GM19351 (cell line): ENCODE results near the gene TSEN34.
A peak's percentile ranks its signal among the peaks of the same experiment; 100 is the strongest.
"Not testable (repeated sequence)": the region's sequence is repeated elsewhere in the genome, so short reads cannot be mapped to it uniquely, and the experiment has no call there.

Source experiments
- ATAC-seq: cut with Tn5 transposase; IDR thresholded peaks from one replicate; pipeline ENCODE4 v1.9.1; 2021; ENCODE audit warnings: mild to moderate bottlenecking, moderate library complexity; ENCODE audit not compliant: unreplicated experiment

Gene TSEN34

DNA sequence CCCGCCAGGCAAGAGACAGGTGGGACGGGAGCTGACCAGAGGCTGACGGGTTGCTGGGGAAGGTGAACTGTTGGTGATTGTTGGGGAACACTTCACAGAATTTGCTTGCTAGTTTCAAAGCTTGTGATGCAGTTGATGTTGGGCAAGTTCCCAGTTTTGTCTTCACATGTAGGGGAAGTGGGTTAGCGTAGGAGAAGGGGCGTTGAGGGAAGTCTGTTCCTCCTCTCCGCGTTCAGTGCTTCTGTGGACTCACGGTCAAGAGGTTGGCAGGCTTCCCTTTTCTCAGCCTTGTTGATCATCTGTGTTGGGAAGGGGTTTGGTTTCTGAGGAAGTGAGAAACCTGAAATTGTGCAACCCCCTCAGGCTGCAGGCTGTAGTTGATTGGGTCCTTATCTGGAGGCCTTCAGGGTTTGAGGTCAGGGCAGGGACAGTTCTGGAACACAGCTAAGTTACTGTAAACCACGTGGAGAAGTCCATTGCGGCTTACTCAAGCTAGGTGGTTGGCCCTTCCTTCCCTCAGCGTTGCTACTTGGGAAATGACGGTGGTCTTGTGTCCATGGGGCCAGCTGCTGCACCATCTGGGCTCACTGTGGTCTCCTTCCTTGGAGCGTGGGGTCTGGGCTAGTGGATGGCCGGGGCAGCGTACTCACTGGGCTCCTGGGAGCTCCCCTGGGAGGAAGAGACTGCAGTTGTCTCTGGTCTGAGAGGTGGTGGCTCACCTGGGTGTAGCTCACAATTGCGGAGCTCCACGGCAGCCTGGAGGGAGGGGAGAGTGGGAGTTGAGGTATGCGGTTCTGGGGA is 17.1 kb downstream of the TSEN34 start:
- peak; percentile 54 for ATAC-seq

DNA sequence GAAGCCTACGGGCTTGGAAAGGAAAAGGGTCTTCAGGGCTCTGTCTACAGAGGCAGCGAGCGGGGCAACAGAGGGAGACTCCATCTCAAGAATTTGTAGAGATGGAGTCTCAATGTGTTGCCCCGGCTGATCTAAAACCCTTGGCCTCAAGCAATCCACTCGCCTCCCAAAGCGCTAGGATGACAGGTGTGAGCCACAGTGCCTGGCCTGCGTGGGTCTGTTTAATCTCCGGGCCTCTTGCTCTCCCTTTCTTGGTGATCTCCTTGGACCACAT is 17.6 kb downstream of the TSEN34 start:
- ATAC-seq, result no peak

DNA sequence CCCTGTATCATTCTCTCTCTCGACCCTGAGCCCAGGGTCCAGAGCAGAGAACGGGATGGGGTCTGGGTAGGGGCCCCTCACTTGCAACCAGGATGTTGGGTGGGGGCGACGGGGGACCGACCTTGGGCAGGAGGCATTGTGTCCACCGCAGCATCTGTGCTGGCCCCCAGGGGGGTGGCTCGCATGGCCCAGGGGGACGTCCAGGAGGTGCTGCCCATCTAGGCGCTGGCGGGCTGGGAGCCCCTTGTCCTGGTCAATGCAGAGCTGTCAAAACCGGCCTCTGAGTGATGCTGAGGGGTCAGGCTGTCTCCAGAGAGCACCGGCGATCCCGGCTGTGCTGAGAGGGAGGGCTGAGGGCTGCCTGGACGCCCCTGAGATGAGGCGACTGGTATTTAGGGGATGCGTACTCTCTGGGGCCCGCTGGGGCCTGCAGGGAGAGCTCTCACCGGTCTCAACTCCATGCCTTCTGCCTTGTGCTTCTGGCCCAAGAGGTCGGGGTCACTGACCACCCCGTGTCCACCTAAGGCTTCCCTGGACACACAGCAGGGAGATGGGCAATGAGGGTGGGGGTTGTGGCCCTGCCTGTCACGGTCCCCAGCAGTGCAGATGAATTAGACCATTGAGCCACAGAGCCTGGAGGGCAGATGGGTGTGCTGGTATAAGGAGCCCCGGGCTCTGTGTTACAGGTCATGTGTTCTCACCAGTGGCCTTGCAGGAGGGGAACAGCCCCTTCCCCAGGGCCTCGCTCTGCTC is 18.1 kb downstream of the TSEN34 start:
- no peak for ATAC-seq

DNA sequence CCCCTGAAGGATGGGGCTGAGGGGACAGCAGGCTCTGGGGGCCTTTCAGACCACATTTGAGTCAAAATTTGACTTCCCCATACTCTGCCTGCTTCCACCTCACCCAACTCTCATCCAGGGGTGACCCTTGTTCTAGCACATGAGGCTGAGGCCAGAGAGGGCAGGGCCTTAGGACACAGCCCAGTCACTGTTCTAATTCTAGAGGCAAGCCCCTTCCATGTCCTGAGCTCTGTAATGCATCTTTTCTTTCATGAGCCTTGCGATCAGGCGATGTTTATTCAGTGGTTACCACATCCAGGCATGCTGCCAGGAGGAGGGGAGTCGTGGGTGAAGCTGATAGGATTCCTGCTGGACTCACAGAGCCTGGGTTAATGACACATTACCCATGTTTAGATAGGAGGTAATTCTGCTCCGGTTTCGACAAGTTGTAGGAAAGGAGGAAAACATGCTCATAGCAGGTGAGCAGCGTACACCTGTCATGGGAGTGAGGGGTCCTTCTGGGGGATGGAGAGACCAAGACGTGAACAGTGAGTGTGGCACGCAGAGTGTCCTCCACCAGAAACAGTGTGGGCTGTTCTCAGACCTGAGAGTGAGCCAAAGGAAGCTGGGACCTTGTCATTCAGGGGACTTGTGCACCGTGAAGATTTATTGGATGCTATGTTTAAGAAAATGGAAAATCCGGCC is 18.8 kb downstream of the TSEN34 start:
- no peak for ATAC-seq

DNA sequence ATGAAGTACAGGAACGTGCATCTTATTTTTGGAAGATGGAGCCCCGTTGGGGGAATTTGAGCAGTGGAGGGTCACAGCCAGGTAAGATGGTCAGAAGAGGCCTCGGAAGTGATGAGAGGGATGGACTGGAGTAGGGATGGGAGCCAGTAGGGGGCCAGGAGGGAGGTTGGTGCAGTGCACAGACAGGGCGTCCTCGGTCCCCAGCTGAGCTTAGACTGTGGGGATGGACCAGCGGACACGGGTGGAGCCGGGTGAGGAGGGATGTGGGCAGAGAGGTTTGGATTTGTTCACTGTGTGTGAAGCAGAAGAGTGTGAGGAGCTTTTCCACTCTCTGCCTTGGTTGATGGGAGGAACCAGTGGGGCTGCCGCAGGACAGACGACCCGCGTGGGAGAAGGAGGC is 20.1 kb downstream of the TSEN34 start:
- ATAC-seq, result no peak

DNA sequence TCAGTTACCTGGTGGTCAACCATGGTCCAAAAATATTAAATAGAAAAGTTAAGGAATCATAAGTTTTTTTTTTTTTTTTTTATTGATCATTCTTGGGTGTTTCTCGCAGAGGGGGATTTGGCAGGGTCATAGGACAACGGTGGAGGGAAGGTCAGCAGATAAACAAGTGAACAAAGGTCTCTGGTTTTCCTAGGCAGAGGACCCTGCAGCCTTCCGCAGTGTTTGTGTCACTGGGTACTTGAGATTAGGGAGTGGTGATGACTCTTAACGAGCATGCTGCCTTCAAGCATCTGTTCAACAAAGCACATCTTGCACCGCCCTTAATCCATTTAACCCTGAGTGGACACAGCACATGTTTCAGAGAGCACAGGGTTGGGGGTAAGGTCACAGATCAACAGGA is 23.1 kb downstream of the TSEN34 start:
- ATAC-seq, result not testable (repeated sequence)

DNA sequence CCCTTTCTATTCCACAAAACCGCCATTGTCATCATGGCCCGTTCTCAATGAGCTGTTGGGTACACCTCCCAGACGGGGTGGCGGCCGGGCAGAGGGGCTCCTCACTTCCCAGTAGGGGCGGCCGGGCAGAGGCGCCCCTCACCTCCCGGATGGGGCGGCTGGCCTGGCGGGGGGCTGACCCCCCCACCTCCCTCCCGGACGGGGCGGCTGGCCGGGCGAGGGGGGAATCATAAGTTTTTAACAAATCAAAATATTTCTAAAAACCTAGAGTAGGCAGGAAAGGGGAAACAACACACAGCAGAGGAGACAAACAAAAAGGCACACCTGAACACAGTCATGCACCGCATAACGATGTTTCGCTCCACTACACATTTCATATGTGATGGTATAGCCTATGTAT is 23.6 kb downstream of the TSEN34 start:
- not testable (repeated sequence) for ATAC-seq

DNA sequence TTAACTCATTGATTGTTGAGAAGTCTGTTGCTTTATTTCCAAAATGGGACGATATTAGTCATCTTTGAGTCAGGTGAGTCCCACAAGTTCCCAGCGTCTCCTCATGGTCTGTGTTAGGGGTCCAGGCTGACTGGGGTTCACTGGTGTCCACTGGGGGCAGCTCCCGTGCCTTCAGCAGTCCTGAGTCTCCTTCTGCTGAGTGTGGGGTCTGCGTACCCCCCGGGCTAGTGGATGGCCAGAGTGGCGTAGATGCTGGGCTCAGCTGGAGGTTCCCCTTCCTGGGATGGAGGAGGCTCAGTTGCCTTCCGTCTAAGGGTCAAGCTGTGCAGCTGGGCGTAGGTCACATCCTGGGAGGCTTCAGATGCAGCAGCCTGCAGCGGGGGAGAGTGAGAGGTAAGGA is 25.8 kb downstream of the TSEN34 start:
- ATAC-seq, result no peak

DNA sequence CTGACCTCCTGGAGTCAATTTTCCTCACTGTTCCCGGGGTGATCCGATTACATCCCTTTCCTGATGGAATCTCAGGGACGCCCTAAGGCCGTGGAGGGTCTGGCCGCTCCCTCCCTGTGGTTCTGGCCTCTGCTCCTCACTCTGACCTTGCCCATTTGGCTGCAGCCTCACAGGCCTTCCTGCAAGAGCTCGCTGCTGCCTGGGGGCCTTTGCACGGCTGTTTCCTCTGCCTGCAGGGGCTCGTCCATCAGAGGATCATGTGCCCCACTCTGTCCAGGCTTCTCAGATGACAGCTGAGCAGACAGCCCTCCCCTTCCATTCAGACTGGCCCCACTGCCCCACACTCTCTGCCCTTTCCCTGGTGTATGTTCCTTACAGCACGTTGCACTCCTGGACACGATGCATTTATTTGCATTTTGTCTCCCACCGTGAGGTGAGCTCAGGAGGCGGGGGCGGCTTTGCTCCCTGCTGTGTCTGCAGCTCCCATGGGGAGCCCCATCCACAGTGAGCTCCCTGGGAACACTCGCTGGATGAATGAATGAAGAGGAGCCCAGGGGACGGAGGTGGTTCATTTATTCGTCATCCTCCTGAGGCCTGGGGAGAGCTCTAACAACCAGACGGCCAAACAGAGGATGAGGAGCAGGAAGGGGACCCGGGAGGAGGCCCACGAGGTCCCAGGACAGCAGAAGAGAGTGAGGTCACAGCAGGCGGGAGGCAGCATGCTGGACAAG is 26.6 kb downstream of the TSEN34 start:
- ATAC-seq, result not testable (repeated sequence)

DNA sequence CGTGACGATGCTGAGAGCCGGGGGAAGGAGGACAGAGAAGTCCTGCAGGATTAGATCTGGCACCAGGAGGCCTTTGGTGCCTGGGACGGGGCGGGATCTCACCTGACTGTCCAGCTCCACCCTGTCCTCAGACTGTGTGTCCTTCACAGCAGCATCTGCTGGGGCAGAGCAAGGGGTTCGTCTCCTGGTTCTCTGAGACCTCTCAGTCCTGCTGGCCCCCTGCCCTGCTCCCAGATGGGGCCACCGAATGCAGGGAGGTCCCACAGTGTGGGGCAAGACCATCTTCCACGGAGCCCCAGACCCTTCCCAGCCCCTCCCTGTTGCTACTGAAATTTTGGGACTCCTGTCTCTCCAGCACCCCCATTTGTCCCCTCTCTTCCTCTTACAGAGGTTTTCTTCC is 27.2 kb downstream of the TSEN34 start:
- no peak for ATAC-seq

DNA sequence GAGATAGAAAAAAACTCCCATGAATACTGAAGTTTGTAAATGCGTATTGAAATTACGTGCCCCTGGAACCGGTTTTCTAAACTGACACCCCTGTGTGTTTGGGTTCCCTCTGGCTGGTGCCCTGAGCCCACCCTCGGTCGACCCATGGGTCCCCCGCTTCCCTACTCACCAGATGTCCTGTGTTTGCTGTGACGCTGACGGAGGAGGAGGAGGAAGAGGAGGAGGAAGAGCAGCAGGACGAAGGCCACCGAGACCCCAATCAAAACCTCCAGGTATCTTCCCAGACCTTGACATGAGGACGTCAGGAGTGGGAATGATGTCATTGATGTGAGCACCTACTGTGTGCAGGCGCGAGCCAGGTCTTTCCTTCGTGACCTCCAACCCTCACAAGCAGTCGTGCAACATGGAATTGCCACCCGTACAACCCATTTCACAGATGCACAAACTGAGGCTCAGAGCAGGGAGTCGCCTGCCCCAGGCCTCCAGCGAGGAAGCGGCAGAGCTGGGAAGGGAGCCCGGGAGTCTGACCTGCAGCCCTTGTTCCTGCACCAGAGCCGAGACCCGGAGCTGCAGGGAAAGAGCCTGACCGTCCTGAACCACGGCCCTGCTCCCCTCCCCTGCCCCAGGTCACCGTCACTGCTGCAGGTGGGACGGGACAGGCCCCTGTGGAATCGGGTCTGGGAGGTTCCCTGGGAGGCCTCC is 28.0 kb downstream of the TSEN34 start:
- ATAC-seq, result no peak

DNA sequence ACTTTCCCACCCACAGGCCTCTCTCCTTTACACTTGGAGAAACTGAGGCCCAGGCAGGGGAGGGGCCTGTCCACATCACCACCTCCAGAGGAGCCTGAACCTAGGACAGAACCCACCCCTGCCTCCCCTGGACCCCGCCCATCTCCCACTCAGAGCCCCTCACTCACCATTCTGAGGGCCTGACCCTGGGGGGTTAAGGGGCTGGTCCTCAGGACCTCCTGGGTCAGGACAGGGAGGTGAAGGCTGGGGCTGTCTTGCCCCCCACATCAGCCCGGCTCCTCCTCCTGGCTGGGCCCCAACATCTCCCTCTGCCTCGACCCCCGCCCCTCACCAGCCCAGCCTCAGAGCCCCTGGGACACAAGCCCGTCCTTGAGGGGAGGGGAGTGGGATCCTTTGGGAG is 28.6 kb downstream of the TSEN34 start:
- not testable (repeated sequence) for ATAC-seq

DNA sequence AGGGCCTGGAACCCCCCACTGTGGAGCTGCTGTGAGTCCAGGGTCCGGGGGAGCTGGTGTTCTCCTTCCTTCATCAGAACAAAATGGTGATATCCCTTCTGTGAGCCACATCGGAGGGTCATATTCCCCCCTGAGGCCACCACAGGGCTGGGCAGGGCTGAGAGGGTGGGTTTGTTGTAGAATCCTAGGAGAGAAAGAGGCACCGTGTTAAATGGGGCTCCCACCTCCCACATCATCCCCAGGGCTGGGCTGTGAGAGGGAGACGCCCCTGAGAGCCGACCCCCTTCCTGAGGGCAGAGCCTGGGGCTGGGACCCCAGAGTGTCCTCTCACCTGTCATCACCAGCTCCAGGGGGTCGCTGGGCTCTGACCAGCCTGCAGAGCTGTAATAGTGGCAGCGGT is 30.8 kb downstream of the TSEN34 start:
- ATAC-seq, result not testable (repeated sequence)

DNA sequence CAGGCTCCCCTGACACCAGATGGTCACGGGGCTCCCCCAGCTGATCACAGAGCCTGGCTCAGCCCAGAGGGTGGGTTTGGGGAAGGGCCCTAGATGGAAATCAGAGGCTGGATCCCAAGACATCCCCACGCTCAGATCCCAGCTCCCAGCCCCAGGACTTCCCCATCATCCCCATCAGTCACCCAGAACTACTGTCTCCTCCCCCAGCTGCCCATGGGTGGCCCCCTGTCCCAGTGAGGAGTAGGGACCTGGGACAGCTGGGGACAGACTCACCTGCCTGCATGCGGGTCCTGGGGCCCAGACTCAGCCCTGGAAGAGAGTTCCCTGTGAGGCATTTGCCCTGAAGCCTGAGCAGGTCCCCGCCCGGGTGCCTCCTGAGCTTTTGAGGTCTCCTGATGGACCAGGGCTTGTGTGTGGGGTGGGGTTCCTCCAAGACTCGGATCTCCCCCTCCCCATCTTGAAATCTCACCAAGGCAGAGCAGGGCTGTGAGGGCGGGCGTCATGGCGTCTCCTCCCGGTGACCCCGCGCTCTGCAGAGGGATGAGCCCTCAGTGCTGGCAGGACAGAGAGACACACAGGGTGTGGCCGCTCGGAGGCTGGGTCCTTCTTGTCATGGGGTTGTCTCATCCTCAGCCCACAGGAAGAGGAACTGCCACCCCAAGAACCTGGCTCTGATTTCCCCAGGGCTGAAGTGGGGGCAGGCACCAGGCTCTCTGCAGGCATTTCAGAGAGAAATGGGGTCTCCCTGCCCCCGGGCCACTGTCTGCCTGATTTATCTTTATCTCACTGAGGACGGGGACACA is 31.6 kb downstream of the TSEN34 start, which contains the start of gene LILRB3:
LILRB3 (minus strand) TSS at position 534 of the 803 bp plus-strand sequence; CDS start at position 503, 31 bp downstream.
- not testable (repeated sequence) for ATAC-seq

DNA sequence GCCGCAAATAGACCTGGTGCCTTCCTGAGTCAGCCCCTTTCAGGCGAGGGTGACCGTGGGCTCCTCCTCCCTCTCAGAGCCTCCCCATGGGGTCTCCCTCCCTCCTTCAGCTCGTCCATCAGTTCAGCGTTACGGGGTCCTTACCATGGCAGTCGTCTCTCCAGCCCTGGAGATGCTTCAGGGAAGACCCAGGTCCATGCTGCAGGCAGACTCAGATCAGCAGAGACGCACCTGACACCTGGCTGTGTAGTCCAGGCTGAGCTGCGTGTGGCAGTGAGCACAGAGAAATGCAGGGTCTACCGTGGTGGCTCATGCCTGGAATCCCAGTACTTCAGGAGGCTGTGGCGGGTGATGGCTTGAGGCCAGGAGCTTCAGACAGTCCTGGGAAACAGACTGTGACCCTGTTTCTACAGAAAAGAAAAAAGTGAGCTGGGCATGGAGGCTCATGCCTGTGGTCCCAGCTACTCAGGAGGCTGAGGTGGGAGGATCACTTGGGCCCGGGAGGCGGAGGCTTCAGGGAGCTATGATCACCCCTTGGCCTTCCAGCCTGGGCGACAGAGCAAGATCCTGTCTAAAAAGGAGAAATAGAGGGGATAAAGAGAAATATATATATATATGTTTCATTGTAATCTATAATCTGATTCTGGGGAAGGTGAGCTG is 32.3 kb downstream of the TSEN34 start:
- not testable (repeated sequence) for ATAC-seq

DNA sequence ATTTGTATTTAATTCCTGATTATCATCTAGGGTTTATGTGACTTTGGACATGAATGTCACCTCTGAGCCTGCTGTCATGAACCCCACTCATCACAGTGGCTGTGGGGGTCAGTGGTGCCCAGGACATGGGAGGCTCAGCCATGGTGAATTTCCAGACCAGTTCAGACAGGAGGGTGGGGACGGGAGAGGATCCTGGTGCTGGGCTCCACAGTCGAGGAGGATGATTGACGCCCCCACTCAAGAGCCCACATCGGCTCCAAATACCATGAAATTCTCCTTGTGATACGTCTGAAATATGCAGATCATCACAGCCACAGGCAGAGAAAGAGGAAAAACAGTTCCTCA is 32.8 kb downstream of the TSEN34 start:
- ATAC-seq, result not testable (repeated sequence)

DNA sequence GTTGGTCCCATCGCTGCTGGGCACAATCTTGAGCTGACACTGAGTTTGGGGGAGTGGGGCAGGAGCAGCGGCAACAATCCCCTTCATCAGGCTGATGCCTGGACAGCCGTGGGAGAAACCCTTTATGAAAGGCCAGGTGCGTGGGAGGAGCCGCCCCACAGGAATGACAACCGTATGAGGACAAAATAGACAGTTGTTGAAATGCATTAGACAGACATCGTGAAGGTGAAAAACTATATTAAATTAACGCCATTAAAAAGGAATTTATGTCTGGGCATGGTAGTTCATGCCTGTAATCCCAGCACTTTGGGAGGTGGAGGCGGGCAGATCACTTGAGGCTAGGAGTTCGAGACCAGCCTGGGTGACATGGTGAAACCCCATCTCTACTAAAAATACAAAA is 33.5 kb downstream of the TSEN34 start:
- not testable (repeated sequence) for ATAC-seq

DNA sequence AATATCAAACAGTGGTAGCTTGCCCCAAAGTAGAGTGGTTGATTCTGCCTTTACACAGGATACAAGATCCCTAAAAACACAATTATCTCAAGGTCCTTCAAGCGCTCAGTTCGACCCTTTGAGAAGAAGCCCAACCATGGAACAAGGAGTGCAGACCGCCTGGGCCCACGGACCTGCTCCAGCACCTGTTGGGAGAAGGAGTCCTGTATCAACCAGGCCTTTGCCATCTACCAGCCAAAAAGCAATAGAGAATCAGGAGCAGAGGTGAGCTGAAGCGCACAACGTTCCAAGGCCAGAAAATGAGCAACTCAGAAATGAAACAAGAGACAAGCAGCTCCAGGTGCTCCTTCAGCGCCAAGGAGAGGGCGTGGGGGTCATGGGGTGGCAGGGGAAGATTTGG is 38.0 kb downstream of the TSEN34 start:
- ATAC-seq, result no peak

DNA sequence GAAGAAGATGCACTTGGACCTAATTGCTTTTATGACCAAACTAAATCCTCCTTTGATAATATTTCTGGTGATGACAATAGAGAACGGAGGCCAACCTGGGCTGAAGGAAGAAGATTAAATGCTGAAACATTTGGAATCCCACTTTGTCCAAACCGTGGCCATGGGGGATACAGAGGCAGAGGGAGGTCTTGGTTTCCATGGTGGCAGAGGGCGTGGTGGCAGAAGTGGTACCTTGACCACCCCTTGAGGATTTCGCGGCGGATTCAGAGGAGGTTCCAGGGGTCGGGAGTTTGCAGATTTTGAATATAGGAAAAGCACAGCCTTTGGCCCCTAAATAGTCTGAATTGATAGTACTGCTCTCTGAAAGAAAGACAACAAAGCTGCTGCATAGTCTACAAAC is 38.9 kb downstream of the TSEN34 start:
- ATAC-seq, result no peak
